H1 (cell line): ENCODE results near the gene TLE2. TPM values are rescaled to one million over a fixed set of nuclear protein-coding genes. Genes with fewer than 3 reads are reported as not detected.
A peak's percentile ranks its signal among the peaks of the same experiment; 100 is the strongest.

ENCODE experiments used
- CTCF ChIA-PET: fragments of 300-600 bp; sonication (Branson Sonifier 250); formaldehyde crosslinking; loops from one replicate; lab custom pipeline; 2021; ENCODE audit not compliant: partially characterized antibody; lab: Charles Lee
- POLR2A ChIA-PET: fragments of 300-600 bp; sonication (Branson Sonifier 250); formaldehyde crosslinking; loops from one replicate; lab custom pipeline; 2021; ENCODE audit warnings: inconsistent platforms; ENCODE audit not compliant: partially characterized antibody; lab: Charles Lee
- DNase-seq, 2 experiments: peaks; one replicate each; pipeline versions ENCODE4 v3.0.0 to v3.0.0-alpha.2; 2010 to 2022; ENCODE audit warnings: low spot score in 2 of 2, low read depth in 1 of 2, mixed read lengths in 1 of 2
- FAIRE-seq: peaks from 2 replicates; lab custom pipeline; 2011; peaks lifted over from hg19 to GRCh38; lab: Jason Lieb, UNC
- H2AFZ ChIP-seq: 2 replicates; pipeline ENCODE4 v1.8.1; 2012; ENCODE audit warnings: low read length, inconsistent platforms
- H2AK5ac ChIP-seq: 2 replicates; pipeline ENCODE4 v1.6.1; 2013; ENCODE audit warnings: low read depth, low read length
- H2BK120ac ChIP-seq: replicated peaks from 2 replicates; pipeline ENCODE3; 2013; ENCODE audit warnings: low read depth, low read length, inconsistent platforms
- H2BK12ac ChIP-seq: 2 replicates; pipeline ENCODE4 v1.6.1; 2013; ENCODE audit warnings: low read depth, low read length
- H2BK15ac ChIP-seq: 2 replicates; pipeline ENCODE4 v1.6.1; 2013; ENCODE audit warnings: low read length
- H2BK20ac ChIP-seq: 2 replicates; pipeline ENCODE4 v1.6.1; 2013; ENCODE audit warnings: low read length
- H2BK5ac ChIP-seq: 2 replicates; pipeline ENCODE4 v1.6.1; 2013; ENCODE audit warnings: low read depth, low read length
- H3K14ac ChIP-seq: 2 replicates; pipeline ENCODE4 v1.6.1; 2013; ENCODE audit warnings: inconsistent platforms; ENCODE audit not compliant: insufficient read length
- H3K18ac ChIP-seq: 2 replicates; pipeline ENCODE4 v1.6.1; 2013; ENCODE audit warnings: low read length; ENCODE audit errors: extremely low read depth
- H3K23ac ChIP-seq: 2 replicates; pipeline ENCODE4 v1.6.1; 2013; ENCODE audit warnings: inconsistent platforms; ENCODE audit not compliant: insufficient read length
- H3K23me2 ChIP-seq: 2 replicates; pipeline ENCODE4 v1.6.1; 2013; ENCODE audit warnings: low read depth, low read length
- H3K27ac ChIP-seq: 2 replicates; pipeline ENCODE4 v1.6.1; 2011; ENCODE audit warnings: low read depth, low read length, inconsistent platforms
- H3K27me3 ChIP-seq, 4 experiments: replicated peaks in 1 of 4; 1 replicate in 1 of 4; 2 replicates in 3 of 4; pipeline versions ENCODE4 v1.6.1 to v1.8.1; 2011 to 2013; ENCODE audit warnings: low read length in 3 of 4, mild to moderate bottlenecking in 3 of 4, inconsistent platforms in 2 of 4, mixed read lengths in 2 of 4, moderate library complexity in 1 of 4; ENCODE audit not compliant: control insufficient read depth in 3 of 4, insufficient read depth in 3 of 4; ENCODE audit errors: extremely low read depth in 1 of 4
- H3K36me3 ChIP-seq, 4 experiments: 2 replicates each; pipeline versions ENCODE4 v1.6.1 to v1.8.1; 2011 to 2013; ENCODE audit warnings: mild to moderate bottlenecking in 4 of 4, low read length in 3 of 4, moderate library complexity in 2 of 4, control low read depth in 1 of 4, inconsistent platforms in 1 of 4; ENCODE audit not compliant: insufficient read depth in 4 of 4, control insufficient read depth in 2 of 4
- H3K4ac ChIP-seq: replicated peaks from 2 replicates; pipeline ENCODE3; 2013; ENCODE audit warnings: low read length, low read depth, mixed read lengths, inconsistent platforms; ENCODE audit not compliant: insufficient read length
- H3K4me1 ChIP-seq, 4 experiments: replicated peaks in 1 of 4; 1 replicate in 1 of 4; 2 replicates in 3 of 4; pipeline versions ENCODE4 v1.6.1 to v1.8.1; 2011 to 2013; ENCODE audit warnings: low read length in 3 of 4, inconsistent platforms in 2 of 4, mixed read lengths in 1 of 4; ENCODE audit not compliant: insufficient read depth in 4 of 4, control insufficient read depth in 3 of 4
- H3K4me2 ChIP-seq, 2 experiments: 2 replicates each; pipeline versions ENCODE4 v1.6.1 to v1.8.1; 2011 to 2013; ENCODE audit warnings: low read depth in 2 of 2, low read length in 2 of 2, control low read depth in 1 of 2, inconsistent platforms in 1 of 2, mild to moderate bottlenecking in 1 of 2; ENCODE audit not compliant: insufficient read depth in 1 of 2
- H3K4me3 ChIP-seq, 4 experiments: fragments of 200-600, 300-600 bp in 1 of 4; sonication (generic), shearing (Covaris generic), sonication (Bioruptor Twin) in 1 of 4; 2 replicates each; pipeline versions ENCODE4 v1.5.1 to v1.8.1; 2011 to 2016; ENCODE audit warnings: low read length in 4 of 4, low read depth in 3 of 4, control low read depth in 2 of 4, inconsistent platforms in 2 of 4, mild to moderate bottlenecking in 2 of 4, mixed read lengths in 1 of 4, moderate library complexity in 1 of 4; ENCODE audit not compliant: insufficient read depth in 2 of 4; ENCODE audit errors: extremely low read depth in 1 of 4
- H3K56ac ChIP-seq: replicated peaks from 2 replicates; pipeline ENCODE3; 2013; ENCODE audit warnings: low read depth, mild to moderate bottlenecking, mixed read lengths, low read length, inconsistent platforms; ENCODE audit not compliant: insufficient read length
- H3K79me1 ChIP-seq: 2 replicates; pipeline ENCODE4 v1.6.1; 2013; ENCODE audit warnings: low read depth, low read length, control low read depth
- H3K79me2 ChIP-seq, 2 experiments: 2 replicates each; pipeline versions ENCODE4 v1.6.1 to v1.8.1; 2012 to 2013; ENCODE audit warnings: low read length in 2 of 2, mild to moderate bottlenecking in 2 of 2, inconsistent platforms in 1 of 2; ENCODE audit not compliant: insufficient read depth in 2 of 2, control insufficient read depth in 1 of 2
- H3K9ac ChIP-seq, 4 experiments: replicated peaks in 1 of 4; 1 replicate in 1 of 4; 2 replicates in 3 of 4; pipeline versions ENCODE4 v1.6.1 to v1.8.1; 2011 to 2013; ENCODE audit warnings: low read depth in 3 of 4, low read length in 3 of 4, control low read depth in 2 of 4, mild to moderate bottlenecking in 2 of 4, moderate library complexity in 2 of 4, inconsistent platforms in 1 of 4; ENCODE audit errors: extremely low read depth in 1 of 4
- H3K9me3 ChIP-seq, 2 experiments: 2 replicates each; pipeline versions ENCODE4 v1.6.1 to v1.8.1; 2012 to 2013; ENCODE audit warnings: mild to moderate bottlenecking in 2 of 2, moderate library complexity in 2 of 2, control low read depth in 1 of 2, inconsistent platforms in 1 of 2, low read depth in 1 of 2, low read length in 1 of 2, mixed read lengths in 1 of 2; ENCODE audit not compliant: insufficient read depth in 2 of 2
- H4K20me1 ChIP-seq, 2 experiments: replicated peaks in 1 of 2; 2 replicates each; pipeline versions ENCODE3 to v1.8.1; 2011 to 2013; ENCODE audit warnings: inconsistent platforms in 2 of 2, low read length in 2 of 2, mild to moderate bottlenecking in 1 of 2; ENCODE audit not compliant: insufficient read depth in 2 of 2, control insufficient read depth in 1 of 2
- H4K5ac ChIP-seq: 2 replicates; pipeline ENCODE4 v1.6.1; 2013; ENCODE audit warnings: low read length, low read depth, mixed read lengths, inconsistent platforms; ENCODE audit not compliant: insufficient read length
- H4K8ac ChIP-seq: 2 replicates; pipeline ENCODE4 v1.8.0; 2013; ENCODE audit warnings: mild to moderate bottlenecking, moderate library complexity, low read length, inconsistent platforms; ENCODE audit not compliant: insufficient read depth; ENCODE audit errors: extremely low read depth
- H4K91ac ChIP-seq: replicated peaks from 2 replicates; pipeline ENCODE3; 2013; ENCODE audit warnings: low read length, mixed read lengths, inconsistent platforms; ENCODE audit not compliant: insufficient read length
- BACH1 ChIP-seq: IDR thresholded peaks from 2 replicates; pipeline ENCODE4 v1.6.1; 2012; ENCODE audit warnings: low read length, improper control_type of control experiment
- CBX5 ChIP-seq: fragments of 300-800, 300-1000 bp; sonication (generic); IDR thresholded peaks from 2 replicates; pipeline ENCODE4 v1.7.1; 2016; ENCODE audit warnings: antibody characterized with exemption, low read length, low read depth
- CHD2 ChIP-seq: IDR thresholded peaks from 2 replicates; pipeline ENCODE4 v1.6.1; 2012; ENCODE audit warnings: low read length, improper control_type of control experiment
- EGR1 ChIP-seq: IDR thresholded peaks from 2 replicates; pipeline ENCODE4 v1.6.1; 2011; ENCODE audit warnings: low read depth, low read length, borderline replicate concordance
- FOSL1 ChIP-seq: IDR thresholded peaks from 2 replicates; pipeline ENCODE4 v1.6.1; 2011; ENCODE audit warnings: mild to moderate bottlenecking, low read depth, low read length, moderate library complexity; ENCODE audit not compliant: insufficient read depth
- HDAC6 ChIP-seq: IDR thresholded peaks from one replicate; pipeline ENCODE4 v1.7.1; 2012; ENCODE audit warnings: low read depth, mild to moderate bottlenecking, inconsistent platforms, low read length, moderate library complexity
- MAFK ChIP-seq: IDR thresholded peaks from 2 replicates; pipeline ENCODE4 v1.6.1; 2012; ENCODE audit warnings: low read depth, mild to moderate bottlenecking, improper control_type of control experiment, low read length
- RBBP5 ChIP-seq: IDR thresholded peaks from 2 replicates; pipeline ENCODE4 v1.7.1; 2012; ENCODE audit warnings: low read depth, mild to moderate bottlenecking, inconsistent platforms, low read length, moderate library complexity, borderline replicate concordance
- RNF2 ChIP-seq: fragments of 200-900, 300-1000 bp; sonication (generic); IDR thresholded peaks from 2 replicates; pipeline ENCODE4 v1.7.1; 2016; ENCODE audit warnings: borderline replicate concordance, low read depth, mild to moderate bottlenecking, antibody characterized with exemption, low read length; ENCODE audit not compliant: poor library complexity, severe bottlenecking; ENCODE audit errors: missing control alignments
- SAP30 ChIP-seq: fragments of 300-600 bp; sonication (generic); IDR thresholded peaks from 2 replicates; pipeline ENCODE4 v1.7.1; 2012; ENCODE audit warnings: low read length, moderate library complexity, mild to moderate bottlenecking, inconsistent platforms; ENCODE audit not compliant: insufficient read depth, insufficient replicate concordance
- SIX5 ChIP-seq: IDR thresholded peaks from 2 replicates; pipeline ENCODE4 v1.6.1; 2011; ENCODE audit warnings: mild to moderate bottlenecking, low read depth, low read length
- TEAD4 ChIP-seq: IDR thresholded peaks from 2 replicates; pipeline ENCODE4 v1.6.1; 2012; ENCODE audit warnings: low read depth, low read length, inconsistent platforms, mixed read lengths
- WGBS, 2 experiments: shearing (Covaris generic) in 1 of 2; methylation state at CpG; one replicate each; pipeline versions ENCODE4 v1.1.6 to v1.1.7; 2013 to 2015; ENCODE audit warnings: low lambda C conversion rate in 2 of 2, mixed read lengths in 2 of 2, inconsistent platforms in 1 of 2, low coverage in 1 of 2, missing lambda C conversion rate in 1 of 2; ENCODE audit not compliant: insufficient replicate concordance in 2 of 2, insufficient coverage in 1 of 2, insufficient read length in 1 of 2; ENCODE audit errors: extremely low coverage in 1 of 2, missing lambda C conversion rate in 1 of 2; 5-methylcytosine and 5-hydroxymethylcytosine counted together
- polyA plus RNA-seq, 7 experiments: library from polyadenylated mRNA; depleted of rRNA in 3 of 7; stranded (reverse) in 5 of 7; unstranded in 2 of 7; fragments of >200 nt in 5 of 7; fragments of 200-250 nt in 2 of 7; gene quantifications; 1 replicate in 5 of 7; 2 replicates in 1 of 7; 4 replicates in 1 of 7; pipeline versions ENCODE4 v1.2.1 to v1.2.3, GENCODE V29; 2011 to 2013; ENCODE audit warnings: missing spikeins in 2 of 7, mixed read lengths in 2 of 7
- total RNA-seq: library from RNA; stranded (reverse); fragmentation: NEBNext Ultra II Directional; extraction: Animal tissue kit (Norgen Biotek cat#: 25700); gene quantifications from 2 replicates; pipeline ENCODE4 v1.2.1, GENCODE V29; 2021
- TF ChIP-seq, protein P1 (sequence below): IDR thresholded peaks from 2 replicates; pipeline ENCODE4 v1.6.1; 2011; ENCODE audit warnings: low read length, improper control_type of control experiment

Gene TLE2
- total and polyA plus RNA-seq, 2 of the 8 experiments (the other 6 are each of a cell fraction or from before 2014, with no cell fraction given) = 8.0 to 11.5 TPM

- no peak overlapping the region for H4K8ac ChIP-seq
- H3K79me2 ChIP-seq = no peaks in the 10 kb centered on the region
- H3K23ac ChIP-seq = no peak overlapping the region
- POLR2A ChIA-PET = interaction anchor here (0.8 to 2.8 kb wide), 4 partner anchors 10 to 38 kb away, joined by 3 to 20 read pairs (median 7); no protein-coding TSS in a partner anchor
- WGBS, 2 experiments = 58% methylated on average over 5 of the region's 5 CpGs; no CpG with 5 or more reads in 1 of the 2 experiments
- peak overlapping the region; percentile 74 to 80 for H3K4me2 ChIP-seq
- no peak overlapping the region for H2AFZ ChIP-seq
- H2BK20ac ChIP-seq = no peak overlapping the region
- no peak overlapping the region for H3K4ac ChIP-seq
- H3K36me3 ChIP-seq = no peaks in the 10 kb centered on the region
- H4K5ac ChIP-seq = peak overlapping the region; percentile 10
- no peak overlapping the region for H2BK5ac ChIP-seq
- DNase-seq (no peak), FAIRE-seq (no peak)
- H3K27me3 ChIP-seq = peaks cover 6 to 38% (median 30%) of the 10 kb centered on the region in 4 experiments
- H3K27ac ChIP-seq = no peak overlapping the region
- H3K9me3 ChIP-seq = no peaks in the 10 kb centered on the region
- H3K9ac ChIP-seq = no peak overlapping the region
- H3K4me3 ChIP-seq = peak overlapping the region in 2 of 4 experiments; percentile 11 to 46; a peak in 4 of 8 replicates
- H3K23me2 ChIP-seq = peaks cover 9% of the 10 kb centered on the region; the same call in 1 of the 2 replicates
- no peaks in the 10 kb centered on the region for H4K20me1 ChIP-seq
- no peak overlapping the region for H4K91ac ChIP-seq
- peak overlapping the region; percentile 90; the same call in 1 of the 2 replicates for H2BK12ac ChIP-seq
- peaks cover 0 to 18% (median 13%) of the 10 kb centered on the region in 4 experiments; a peak in 6 of 7 replicates for H3K4me1 ChIP-seq
- H3K56ac ChIP-seq = no peak overlapping the region
- H3K14ac ChIP-seq = no peak overlapping the region
- no peak overlapping the region for H3K18ac ChIP-seq
- CTCF ChIA-PET = interaction anchor here (0.5 to 2.4 kb wide), 12 partner anchors 10 to 1620 kb away, joined by 3 to 10 read pairs (median 4); no protein-coding TSS in a partner anchor
- no peak overlapping the region for H2AK5ac ChIP-seq
- no peaks in the 10 kb centered on the region for H3K79me1 ChIP-seq
- H2BK120ac ChIP-seq = no peak overlapping the region
- no peak overlapping the region for H2BK15ac ChIP-seq
- TF ChIP-seq RBBP5 (no peak), RNF2 (no peak), FOSL1 (no peak), CBX5 (no peak), BACH1 (no peak), SIX5 (no peak), MAFK (no peak), HDAC6 (no peak), SAP30 (no peak), TEAD4 (no peak), CHD2 (no peak), EGR1 (no peak)
- TF ChIP-seq, protein P1, sequence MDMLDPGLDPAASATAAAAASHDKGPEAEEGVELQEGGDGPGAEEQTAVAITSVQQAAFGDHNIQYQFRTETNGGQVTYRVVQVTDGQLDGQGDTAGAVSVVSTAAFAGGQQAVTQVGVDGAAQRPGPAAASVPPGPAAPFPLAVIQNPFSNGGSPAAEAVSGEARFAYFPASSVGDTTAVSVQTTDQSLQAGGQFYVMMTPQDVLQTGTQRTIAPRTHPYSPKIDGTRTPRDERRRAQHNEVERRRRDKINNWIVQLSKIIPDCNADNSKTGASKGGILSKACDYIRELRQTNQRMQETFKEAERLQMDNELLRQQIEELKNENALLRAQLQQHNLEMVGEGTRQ = no peak
Observed at GRCh38 chr19:3024509-3024869, 4.6 kb downstream of the TLE2 start.
